LNCAP (cell line): ENCODE data around the gene GRID1.

Experiments
- TF ChIP-seq, protein P1 (sequence below): fragments of 450-650 bp; IDR thresholded peaks from 2 replicates; pipeline ENCODE4 v1.5.1; 2017; ENCODE audit warnings: mild to moderate bottlenecking

Gene GRID1

GRCh38 chr10:85612833-85613232 is 753.8 kb downstream of the GRID1 start:
- TF ChIP-seq, protein P1, sequence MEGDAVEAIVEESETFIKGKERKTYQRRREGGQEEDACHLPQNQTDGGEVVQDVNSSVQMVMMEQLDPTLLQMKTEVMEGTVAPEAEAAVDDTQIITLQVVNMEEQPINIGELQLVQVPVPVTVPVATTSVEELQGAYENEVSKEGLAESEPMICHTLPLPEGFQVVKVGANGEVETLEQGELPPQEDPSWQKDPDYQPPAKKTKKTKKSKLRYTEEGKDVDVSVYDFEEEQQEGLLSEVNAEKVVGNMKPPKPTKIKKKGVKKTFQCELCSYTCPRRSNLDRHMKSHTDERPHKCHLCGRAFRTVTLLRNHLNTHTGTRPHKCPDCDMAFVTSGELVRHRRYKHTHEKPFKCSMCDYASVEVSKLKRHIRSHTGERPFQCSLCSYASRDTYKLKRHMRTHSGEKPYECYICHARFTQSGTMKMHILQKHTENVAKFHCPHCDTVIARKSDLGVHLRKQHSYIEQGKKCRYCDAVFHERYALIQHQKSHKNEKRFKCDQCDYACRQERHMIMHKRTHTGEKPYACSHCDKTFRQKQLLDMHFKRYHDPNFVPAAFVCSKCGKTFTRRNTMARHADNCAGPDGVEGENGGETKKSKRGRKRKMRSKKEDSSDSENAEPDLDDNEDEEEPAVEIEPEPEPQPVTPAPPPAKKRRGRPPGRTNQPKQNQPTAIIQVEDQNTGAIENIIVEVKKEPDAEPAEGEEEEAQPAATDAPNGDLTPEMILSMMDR, result no peak

GRCh38 chr10:85612378-85612775 is 754.2 kb downstream of the GRID1 start:
- TF ChIP-seq, protein P1, result no peak

DNA sequence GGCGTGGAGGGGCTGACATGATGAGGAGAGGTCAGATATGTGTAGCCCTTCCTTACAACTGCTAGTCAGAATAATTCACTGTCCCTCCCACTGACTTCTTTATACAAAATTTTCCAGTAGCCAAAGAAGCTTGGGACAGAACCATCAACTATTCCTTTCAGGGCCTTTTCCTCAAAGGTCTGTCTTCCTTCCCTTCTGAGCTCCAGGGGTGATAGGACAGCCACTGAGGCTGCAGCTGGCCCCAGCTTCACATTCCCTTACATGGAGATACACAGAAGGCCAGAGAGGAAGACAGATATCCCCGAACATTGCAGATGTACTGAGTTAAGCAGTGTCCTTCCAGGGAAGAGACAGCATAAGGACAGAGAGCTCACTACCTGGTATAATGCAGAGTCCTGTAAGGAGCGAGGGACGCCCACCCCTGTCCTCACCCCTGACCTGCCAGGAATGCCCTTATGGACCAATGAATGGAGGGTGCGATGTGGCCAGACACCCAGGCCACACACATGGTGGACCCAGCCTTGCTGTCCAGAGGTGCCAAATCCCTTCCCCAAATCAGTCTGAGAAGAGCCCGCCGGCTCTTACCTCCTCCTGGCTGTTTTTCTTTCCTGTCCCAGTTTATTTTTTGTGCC is 754.7 kb downstream of the GRID1 start:
- TF ChIP-seq, protein P1, result no peak

GRCh38 chr10:85611093-85611740 is 755.4 kb downstream of the GRID1 start:
- TF ChIP-seq, protein P1, result no peak

DNA sequence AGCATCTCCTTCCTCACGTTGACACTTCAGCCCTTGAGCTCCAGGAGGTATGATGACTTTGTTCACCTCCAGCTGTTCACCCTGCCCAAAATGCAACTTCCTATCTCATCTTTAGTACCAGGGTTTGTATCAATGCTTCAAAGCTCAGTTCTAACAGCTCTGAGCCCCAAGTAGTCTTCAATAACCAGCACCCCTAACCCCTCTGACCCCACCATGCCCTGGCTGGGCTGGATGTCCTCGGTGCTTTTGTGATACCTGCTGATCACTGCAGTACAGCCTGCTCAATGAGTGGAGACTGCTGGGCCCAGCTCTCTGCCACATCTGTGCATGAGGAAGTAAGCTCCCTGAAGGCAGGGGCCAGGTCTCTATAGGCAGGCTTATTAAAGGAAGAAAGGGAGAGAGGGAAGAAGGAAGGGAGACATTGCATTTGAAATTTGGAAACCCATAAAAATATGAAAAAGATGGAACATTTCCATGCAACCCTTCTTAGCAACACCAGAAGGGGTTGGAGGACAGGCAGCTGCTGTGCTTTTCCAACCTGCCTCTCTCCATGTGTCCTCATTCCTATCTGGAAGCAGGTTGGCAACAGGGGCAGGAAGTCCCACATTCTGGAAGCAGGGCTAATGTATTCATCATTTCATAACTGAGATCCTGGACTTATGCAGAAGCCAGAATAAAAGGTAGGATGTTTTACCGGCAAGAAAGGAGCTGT is 756.1 kb downstream of the GRID1 start:
- TF ChIP-seq, protein P1, result no peak

- TF ChIP-seq, protein P1, result no peak
These were observed 757.1 kb downstream of the GRID1 start for GRCh38 chr10:85609509-85609908.

DNA sequence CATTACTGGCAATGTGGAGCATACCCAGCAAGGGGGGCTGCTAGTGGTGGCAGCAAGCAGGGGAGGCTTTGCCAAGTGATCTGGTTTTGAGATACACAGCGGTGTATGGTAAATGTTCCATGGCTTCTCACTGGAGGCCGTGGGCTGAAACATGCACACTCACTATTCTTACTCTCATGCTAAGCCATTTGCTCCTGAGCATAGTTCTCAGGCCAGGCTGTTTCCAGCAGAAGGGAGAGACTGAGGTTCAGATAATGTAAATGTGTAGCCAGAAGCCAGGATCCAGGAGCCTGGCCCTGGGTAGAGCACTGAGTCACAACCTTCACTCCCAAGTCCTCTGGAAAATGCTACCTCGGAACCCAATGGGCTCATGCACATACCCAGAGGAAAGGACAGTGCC is 757.9 kb downstream of the GRID1 start:
- TF ChIP-seq, protein P1, result no peak
